IPS DF 6.9 (cell line): ENCODE data around the gene TNS3.

Experiments used
- DNase-seq: peaks from one replicate; pipeline ENCODE4 v3.0.0-alpha.2; 2013; ENCODE audit warnings: low read depth, low spot score
- H3K27ac ChIP-seq: one replicate; pipeline ENCODE4 v1.5.1; 2013; ENCODE audit warnings: low read length, control low read depth
- H3K27me3 ChIP-seq: 2 replicates; pipeline ENCODE4 v1.6.1; 2013; ENCODE audit warnings: mild to moderate bottlenecking, low read length; ENCODE audit not compliant: control insufficient read depth, insufficient read depth
- H3K36me3 ChIP-seq: 2 replicates; pipeline ENCODE4 v1.6.1; 2013; ENCODE audit warnings: low read length; ENCODE audit not compliant: control insufficient read depth, insufficient read depth
- H3K4me1 ChIP-seq: 2 replicates; pipeline ENCODE4 v1.6.1; 2013; ENCODE audit warnings: low read length; ENCODE audit not compliant: control insufficient read depth, insufficient read depth
- H3K4me3 ChIP-seq: 2 replicates; pipeline ENCODE4 v1.5.1; 2013; ENCODE audit warnings: mild to moderate bottlenecking, low read length
- H3K9me3 ChIP-seq: 2 replicates; pipeline ENCODE4 v1.6.1; 2013; ENCODE audit warnings: low read length, inconsistent platforms; ENCODE audit not compliant: control insufficient read depth, insufficient read depth
- WGBS: extraction: QIAGEN DNeasy Blood & Tissue Kit; methylation state at CpG from one replicate; pipeline ENCODE4 v1.1.7; 2013; ENCODE audit warnings: mixed read lengths, missing lambda C conversion rate; ENCODE audit not compliant: insufficient read length, insufficient coverage; 5-methylcytosine and 5-hydroxymethylcytosine counted together

TNS3 gene

DNA sequence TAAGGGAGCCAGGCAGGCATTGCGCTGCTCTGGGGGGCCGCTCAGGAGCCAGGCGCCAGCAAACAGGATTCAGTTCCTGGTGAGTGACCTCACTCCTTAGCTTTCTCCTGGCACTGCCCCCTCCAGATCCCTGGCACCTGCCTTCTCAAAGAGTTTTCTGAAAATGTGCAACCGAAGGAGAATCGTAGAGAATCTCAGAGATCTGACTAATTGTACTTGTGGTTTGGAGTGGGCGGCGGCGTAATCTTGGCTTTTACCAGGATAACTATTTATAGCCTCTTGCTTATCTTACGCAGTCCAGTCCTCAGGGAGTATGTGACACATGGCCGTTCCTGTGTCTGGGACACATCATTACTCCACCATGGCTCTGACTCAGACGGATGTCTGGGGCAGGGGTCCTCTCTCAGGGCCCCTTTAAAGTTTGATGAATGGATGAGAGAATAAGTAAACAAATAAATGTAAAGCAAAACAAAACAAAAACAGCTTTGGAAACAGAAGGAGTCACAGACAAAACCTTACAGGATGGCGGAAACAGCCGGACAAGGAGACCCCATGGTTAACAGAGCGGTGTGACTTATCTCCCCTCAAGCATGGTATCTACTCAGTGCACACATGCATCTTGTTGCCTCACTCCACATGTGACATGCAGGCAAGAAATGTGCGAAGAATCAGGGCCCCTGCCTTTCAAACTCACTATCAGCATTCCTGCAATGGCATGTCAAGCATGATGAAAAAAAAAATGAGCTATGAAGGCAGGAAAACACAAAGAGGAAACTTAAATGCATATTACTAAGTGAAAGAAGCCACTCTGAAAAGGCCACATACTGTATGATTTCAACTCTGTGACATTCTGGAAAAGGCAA lies 99.7 kb downstream of the TNS3 start:
- no peak for DNase-seq
- WGBS, result no CpG with 5 or more reads among the region's 15 CpGs
- no peak overlapping the region for H3K4me3 ChIP-seq
- H3K4me1 ChIP-seq, result peaks cover 10% of the 10 kb centered on the region
- H3K27me3 ChIP-seq, result peaks cover 29% of the 10 kb centered on the region
- no peaks in the 10 kb centered on the region for H3K9me3 ChIP-seq
- H3K36me3 ChIP-seq, result no peaks in the 10 kb centered on the region
- no peak overlapping the region for H3K27ac ChIP-seq

DNA sequence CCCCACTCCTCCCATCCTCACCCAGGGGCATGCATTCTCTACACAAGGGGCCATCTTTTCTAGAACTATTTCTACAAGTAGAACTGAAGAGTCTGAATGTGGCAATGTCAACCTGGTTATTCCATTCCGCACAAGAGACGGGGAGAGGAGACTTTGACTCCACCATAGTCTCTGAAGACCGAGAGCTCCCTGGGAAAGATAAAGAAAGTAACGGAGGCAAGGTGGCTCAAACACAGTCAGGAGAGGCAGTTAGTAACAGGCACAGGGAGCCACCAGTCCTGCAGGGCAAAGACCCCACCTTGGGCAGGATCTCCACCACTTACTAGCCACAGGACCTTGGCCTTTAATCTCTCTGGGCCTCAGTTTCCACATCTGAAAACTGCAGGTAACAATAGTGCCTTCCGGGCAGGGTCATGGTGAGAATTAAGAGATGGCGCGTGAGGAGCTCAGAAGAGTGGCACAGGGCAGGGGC lies 100.3 kb downstream of the TNS3 start:
- Histone ChIP-seq H3K4me3 (no peak overlapping the region), H3K4me1 (peaks cover 10% of the 10 kb centered on the region), H3K27ac (no peak overlapping the region), H3K27me3 (peaks cover 29% of the 10 kb centered on the region), H3K9me3 (no peaks in the 10 kb centered on the region), H3K36me3 (no peaks in the 10 kb centered on the region)
- no CpG with 5 or more reads among the region's 7 CpGs for WGBS
- no peak for DNase-seq

DNA sequence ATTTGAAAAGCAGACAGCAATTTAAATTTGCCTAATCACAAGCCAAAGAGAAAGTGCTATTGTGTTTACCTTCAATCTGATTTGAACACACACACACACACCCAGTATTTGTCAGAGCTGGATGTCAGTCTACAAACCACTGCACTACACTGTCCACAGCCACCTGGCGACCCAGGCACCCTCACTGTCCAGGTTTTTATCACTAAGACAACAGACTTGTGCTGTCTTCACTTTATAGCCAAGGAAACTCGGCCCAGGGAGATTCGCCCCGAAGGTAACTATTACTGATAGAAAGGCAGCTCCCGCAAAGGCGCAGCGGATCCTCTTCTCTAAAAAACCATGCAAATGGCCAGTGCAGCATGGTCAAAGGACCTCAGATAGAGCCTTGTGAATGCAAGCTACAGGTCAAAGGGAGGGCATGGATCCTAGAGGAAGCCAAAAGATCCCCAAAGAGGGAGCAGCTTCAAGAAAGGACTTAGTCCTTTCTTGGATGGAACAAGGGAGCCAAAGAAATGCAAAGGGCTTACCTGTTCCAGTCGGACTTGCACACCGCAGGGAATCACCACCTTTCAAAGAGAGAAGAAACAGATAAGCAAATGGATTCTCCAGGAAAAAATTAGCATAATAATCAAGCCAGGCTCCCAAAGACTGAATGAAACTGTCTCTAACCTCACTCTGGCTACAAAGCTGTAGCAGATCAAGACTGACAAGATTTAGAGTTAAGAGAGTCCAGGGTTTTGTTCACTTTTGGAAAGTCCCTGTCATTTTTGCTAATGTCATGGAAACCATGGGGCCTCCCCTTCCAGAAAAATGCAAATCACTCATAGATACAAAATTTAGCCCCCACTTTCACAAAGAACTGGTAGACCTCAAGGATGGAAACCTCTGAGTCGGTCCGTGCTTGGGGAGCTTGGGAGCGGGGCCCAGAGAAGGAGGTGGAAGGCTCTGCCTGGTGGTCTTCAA lies 101.1 kb downstream of the TNS3 start:
- peak; percentile 64 for DNase-seq
- Histone ChIP-seq H3K27ac (no peak overlapping the region), H3K9me3 (no peaks in the 10 kb centered on the region)

DNA sequence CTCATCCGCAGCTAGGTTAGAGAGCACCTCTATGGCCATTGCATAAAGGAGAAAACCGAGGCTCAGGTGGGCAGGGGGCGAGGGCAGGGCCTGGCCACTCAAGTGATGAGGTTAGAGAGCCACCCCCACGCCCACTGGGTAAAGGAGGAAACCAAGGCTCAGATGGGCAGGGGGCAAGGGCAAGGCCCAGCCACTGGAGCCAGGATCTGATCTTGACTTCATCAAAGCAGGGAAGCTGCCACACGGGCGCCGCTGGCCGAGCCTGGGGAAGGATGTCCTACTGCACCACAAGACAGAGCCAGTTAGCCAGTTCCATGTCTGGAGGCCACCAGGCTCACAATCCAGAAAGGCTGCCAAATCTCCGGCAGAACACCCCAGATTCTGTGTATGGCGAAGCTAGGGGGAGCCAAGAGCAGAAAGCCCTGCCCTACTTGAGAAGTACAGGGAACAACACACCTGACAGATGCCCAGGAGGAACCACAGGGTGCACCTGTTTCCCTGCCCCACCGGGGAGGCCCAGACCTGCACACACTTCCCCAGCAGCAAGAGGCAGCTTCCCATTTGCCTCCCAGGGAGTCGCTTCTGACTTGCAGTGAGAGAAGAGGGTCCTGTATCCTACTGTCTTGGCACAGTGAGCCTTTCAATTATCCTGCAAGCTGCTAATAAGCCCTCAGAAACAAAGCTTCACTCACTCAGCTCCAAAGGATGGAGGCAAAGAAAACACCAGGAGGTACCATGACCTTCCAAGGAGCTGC lies 101.9 kb downstream of the TNS3 start:
- no peak for DNase-seq
- no CpG with 5 or more reads among the region's 12 CpGs for WGBS
- Histone ChIP-seq H3K4me1 (peaks cover 14% of the 10 kb centered on the region), H3K27ac (no peak overlapping the region), H3K27me3 (peaks cover 29% of the 10 kb centered on the region), H3K36me3 (no peaks in the 10 kb centered on the region), H3K4me3 (no peak overlapping the region), H3K9me3 (no peaks in the 10 kb centered on the region)

More for the DNA sequence above, 101.1 kb downstream of the TNS3 start:
- H3K27me3 ChIP-seq, result peaks cover 29% of the 10 kb centered on the region
- no CpG with 5 or more reads among the region's 12 CpGs for WGBS
- no peaks in the 10 kb centered on the region for H3K36me3 ChIP-seq
- H3K4me3 ChIP-seq, result no peak overlapping the region
- H3K4me1 ChIP-seq, result peaks cover 10% of the 10 kb centered on the region

DNA sequence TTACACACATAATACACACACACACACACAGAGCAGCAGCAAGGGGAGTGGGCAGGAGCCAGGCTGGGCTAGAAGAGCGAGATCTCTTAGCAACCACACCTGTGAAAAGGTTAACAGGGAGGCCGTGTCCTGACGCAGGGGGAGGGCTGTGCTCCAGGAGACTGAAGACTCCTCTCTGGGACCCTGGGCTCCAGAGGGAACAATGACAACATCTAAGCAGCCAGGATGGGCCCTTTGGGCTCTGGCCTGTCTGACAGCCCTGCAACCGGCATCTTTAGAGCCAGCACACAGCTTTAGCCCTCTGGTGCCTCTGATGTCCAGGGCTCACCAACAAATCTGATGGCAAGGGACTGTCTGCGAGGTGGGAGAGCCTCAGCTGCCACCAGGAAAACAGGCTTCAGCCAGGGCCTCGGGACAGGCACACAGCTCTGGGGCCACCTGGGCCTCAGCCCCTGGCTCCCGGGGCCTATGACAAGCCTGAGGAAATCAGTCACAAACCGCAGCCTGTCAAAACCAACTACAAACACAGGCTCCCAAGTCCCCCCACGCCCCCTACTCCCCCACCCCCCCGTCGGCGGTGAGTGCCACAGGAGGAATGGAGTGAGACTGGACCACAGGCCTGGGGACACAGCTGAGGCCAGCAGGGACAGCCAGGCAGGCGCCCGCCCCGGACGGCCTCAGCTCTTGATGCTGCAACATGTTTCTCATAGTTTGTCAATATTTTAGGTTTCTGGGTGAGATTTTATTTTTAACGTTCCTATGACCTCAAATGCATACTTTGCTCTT lies 102.8 kb downstream of the TNS3 start:
- H3K4me1 ChIP-seq, result peaks cover 17% of the 10 kb centered on the region
- H3K27ac ChIP-seq, result no peak overlapping the region
- no CpG with 5 or more reads among the region's 17 CpGs for WGBS
- H3K4me3 ChIP-seq, result no peak overlapping the region
- DNase-seq, result no peak
- H3K9me3 ChIP-seq, result no peaks in the 10 kb centered on the region
- peaks cover 29% of the 10 kb centered on the region for H3K27me3 ChIP-seq
- H3K36me3 ChIP-seq, result no peaks in the 10 kb centered on the region

DNA sequence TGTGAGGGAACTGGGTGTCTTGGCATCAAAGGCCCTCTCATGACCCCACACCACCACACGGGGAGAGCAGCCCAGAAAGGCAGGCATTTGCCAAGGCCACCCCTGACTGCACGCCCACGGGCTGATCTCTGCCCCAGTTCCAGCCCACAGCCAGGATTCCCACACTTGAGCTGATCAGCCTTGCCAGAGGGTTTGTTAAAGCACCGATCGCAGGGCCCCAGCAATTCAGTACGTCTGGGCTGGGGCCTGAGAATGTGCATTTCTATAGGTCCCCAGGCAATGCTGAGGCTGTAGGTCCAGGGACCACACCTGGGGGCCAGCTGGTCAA lies 103.9 kb downstream of the TNS3 start:
- no peak overlapping the region for H3K4me3 ChIP-seq
- no CpG with 5 or more reads among the region's 6 CpGs for WGBS
- DNase-seq, result no peak
- no peak overlapping the region for H3K27ac ChIP-seq
- peaks cover 17% of the 10 kb centered on the region for H3K4me1 ChIP-seq
- no peaks in the 10 kb centered on the region for H3K36me3 ChIP-seq
- no peaks in the 10 kb centered on the region for H3K9me3 ChIP-seq
- peaks cover 24% of the 10 kb centered on the region for H3K27me3 ChIP-seq

DNA sequence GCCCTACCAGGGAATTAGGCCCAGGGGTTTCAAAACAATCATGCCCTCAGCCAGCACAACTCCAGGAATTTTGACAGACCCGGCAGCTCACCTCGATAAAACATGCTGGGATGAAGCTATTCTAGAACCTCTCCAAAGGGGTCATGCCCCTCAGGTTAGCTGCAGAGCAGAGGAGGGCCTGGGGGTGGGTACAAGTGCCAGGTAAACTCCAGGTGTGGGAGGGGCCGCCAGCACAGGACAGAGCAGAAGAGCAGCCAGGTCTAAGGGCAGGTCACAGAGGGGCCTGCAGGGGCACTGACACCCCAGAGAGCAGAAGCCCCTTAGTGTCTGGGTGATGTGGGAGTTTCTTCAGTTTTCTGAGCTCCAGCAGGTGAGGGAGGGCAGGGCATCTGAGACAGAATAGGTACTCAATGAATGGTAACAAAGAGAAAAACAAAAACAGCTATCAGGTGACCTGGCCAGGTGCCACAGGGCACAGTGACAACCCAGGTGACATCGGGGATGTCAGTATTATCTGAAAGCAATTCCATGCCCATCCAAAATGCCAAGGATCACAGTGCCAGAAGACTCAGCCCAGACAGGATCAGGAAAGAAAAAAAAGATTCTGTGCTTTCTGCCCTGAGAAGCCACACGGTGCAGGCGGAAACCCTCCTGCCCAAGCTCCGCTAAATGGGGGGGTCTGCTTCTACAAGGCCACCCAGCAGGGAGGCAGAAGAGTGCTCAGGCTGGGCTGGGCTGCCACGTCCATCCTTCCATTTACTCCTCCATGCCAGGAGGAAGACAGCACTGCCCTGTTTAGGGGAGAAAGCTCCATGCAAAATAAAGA lies 104.5 kb downstream of the TNS3 start:
- Histone ChIP-seq H3K27me3 (peaks cover 20% of the 10 kb centered on the region), H3K27ac (no peak overlapping the region), H3K4me3 (no peak overlapping the region), H3K36me3 (no peaks in the 10 kb centered on the region), H3K4me1 (peaks cover 17% of the 10 kb centered on the region), H3K9me3 (no peaks in the 10 kb centered on the region)
- WGBS, result no CpG with 5 or more reads among the region's 8 CpGs
- no peak for DNase-seq

DNA sequence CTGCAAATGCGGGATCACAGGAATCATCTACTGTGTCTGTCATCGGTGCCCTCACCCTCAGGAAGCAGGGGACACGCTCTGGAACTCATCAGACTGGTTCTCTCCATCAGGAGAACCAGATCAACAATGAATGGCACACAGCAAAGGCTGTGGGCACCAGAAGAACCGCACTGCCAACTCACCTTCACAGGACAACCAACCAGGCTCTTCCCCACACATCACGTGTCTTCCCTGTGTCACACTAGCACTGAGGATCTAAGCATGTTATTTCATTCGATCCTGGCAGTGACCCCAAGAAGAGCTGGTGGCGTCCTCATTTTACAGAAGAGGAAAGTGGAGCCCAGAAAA lies 106.1 kb downstream of the TNS3 start:
- Histone ChIP-seq H3K4me3 (no peak overlapping the region), H3K27ac (no peak overlapping the region), H3K4me1 (peaks cover 20% of the 10 kb centered on the region), H3K27me3 (peaks cover 7% of the 10 kb centered on the region), H3K36me3 (no peaks in the 10 kb centered on the region), H3K9me3 (no peaks in the 10 kb centered on the region)
- WGBS, result no CpG with 5 or more reads among the region's 7 CpGs
- no peak for DNase-seq
